Measurements from ENCODE around the gene HSDL2.
A peak's percentile ranks its signal among the peaks of the same experiment; 100 is the strongest.

HSDL2 gene

GRCh38 chr9:112462855-112463254 lies 82.9 kb downstream of the HSDL2 start:
- DNase-seq = no peak

- DNase-seq = no peak
Measured at GRCh38 chr9:112465352-112465751, 85.4 kb downstream of the HSDL2 start.

- DNase-seq = no peak
Measured at GRCh38 chr9:112472996-112473395, 93.1 kb downstream of the HSDL2 start.

GRCh38 chr9:112473986-112474385 lies 94.1 kb downstream of the HSDL2 start:
- no peak for DNase-seq

- no peak for DNase-seq
Measured at GRCh38 chr9:112475318-112475717, 95.4 kb downstream of the HSDL2 start.

GRCh38 chr9:112477330-112477729 lies 97.4 kb downstream of the HSDL2 start:
- DNase-seq = no peak

GRCh38 chr9:112479221-112479620 lies 99.3 kb downstream of the HSDL2 start:
- no peak for DNase-seq

GRCh38 chr9:112484607-112485006 lies 104.7 kb downstream of the HSDL2 start:
- no peak for DNase-seq

- no peak for DNase-seq
Measured at GRCh38 chr9:112485574-112485973, 105.7 kb downstream of the HSDL2 start.

GRCh38 chr9:112486221-112487007 lies 106.5 kb downstream of the HSDL2 start, which contains the start of gene KIAA1958:
KIAA1958 (plus strand) TSS chr9:112486827; CDS start chr9:112574081, 87,254 bp downstream.
- DNase-seq = peak; percentile 46

- DNase-seq = peak; percentile 25
Measured at GRCh38 chr9:112487008-112487798, 107.3 kb downstream of the HSDL2 start.

- no peak for DNase-seq
Measured at GRCh38 chr9:112487799-112488340, 108.0 kb downstream of the HSDL2 start.

GRCh38 chr9:112489039-112489546 lies 109.2 kb downstream of the HSDL2 start:
- DNase-seq = no peak

- no peak for DNase-seq
Measured at GRCh38 chr9:112489876-112490666, 110.2 kb downstream of the HSDL2 start.

GRCh38 chr9:112493393-112494137 lies 113.7 kb downstream of the HSDL2 start:
- DNase-seq = no peak

GRCh38 chr9:112494153-112494552 lies 114.2 kb downstream of the HSDL2 start:
- DNase-seq = no peak

- DNase-seq = no peak
Measured at GRCh38 chr9:112495614-112496013, 115.7 kb downstream of the HSDL2 start.

- DNase-seq = no peak
Measured at GRCh38 chr9:112496074-112496722, 116.3 kb downstream of the HSDL2 start.

GRCh38 chr9:112500842-112501241 lies 120.9 kb downstream of the HSDL2 start:
- DNase-seq = no peak

GRCh38 chr9:112501287-112501686 lies 121.4 kb downstream of the HSDL2 start:
- no peak for DNase-seq

GRCh38 chr9:112502175-112502946 lies 122.5 kb downstream of the HSDL2 start:
- DNase-seq = no peak
